Right atrium auricular region (tissue), 2 donors: Measurements from ENCODE around the gene FNDC11. TPM values are rescaled to one million over a fixed set of nuclear protein-coding genes. Genes with fewer than 3 reads are reported as not detected.
"Not testable (repeated sequence)": the region's sequence is repeated elsewhere in the genome, so short reads cannot be mapped to it uniquely, and the experiment has no call there.

Experiments used
- DNase-seq: peaks from one replicate; pipeline ENCODE4 v3.0.0-alpha.2; 2019; ENCODE audit warnings: low spot score
- H3K27ac ChIP-seq, 2 donors: fragments of 200-600 bp; sonication (generic); 1 replicate in 1 of 2; 2 replicates in 1 of 2; pipeline ENCODE4 v1.5.1; 2016 to 2019
- H3K27me3 ChIP-seq, 2 donors: fragments of 200-600 bp; sonication (generic); one replicate each; pipeline versions ENCODE4 v1.5.1 to v1.6.0; 2017 to 2019
- H3K36me3 ChIP-seq: fragments of 200-600 bp; sonication (generic); one replicate; pipeline ENCODE4 v1.5.1; 2016
- H3K4me1 ChIP-seq, 2 donors: fragments of 200-600 bp; sonication (generic); one replicate each; pipeline versions ENCODE4 v1.5.1 to v1.6.0; 2017 to 2019
- H3K4me3 ChIP-seq, 2 donors: fragments of 200-600 bp; sonication (generic); 1 replicate in 1 of 2; 2 replicates in 1 of 2; pipeline ENCODE4 v1.5.1; 2017 to 2019; ENCODE audit warnings: mild to moderate bottlenecking in 1 of 2, moderate library complexity in 1 of 2
- H3K9me3 ChIP-seq, 2 donors: fragments of 200-600 bp; sonication (generic); one replicate each; pipeline ENCODE4 v1.5.1; 2019
- total RNA-seq, 2 donors: library from RNA; depleted of rRNA; stranded (reverse); fragments of >200 nt; gene quantifications; one replicate each; pipeline ENCODE4 v1.1.0, GENCODE V29; 2016
- TF ChIP-seq, protein P1 (sequence below), 2 donors: fragments of 200-600 bp; sonication (generic); IDR thresholded peaks; one replicate each; pipeline ENCODE4 v1.5.1; 2019; ENCODE audit warnings: antibody characterized with exemption in 2 of 2

FNDC11 gene
- total RNA-seq, 2 donors from 2014 or later, result not detected

DNA sequence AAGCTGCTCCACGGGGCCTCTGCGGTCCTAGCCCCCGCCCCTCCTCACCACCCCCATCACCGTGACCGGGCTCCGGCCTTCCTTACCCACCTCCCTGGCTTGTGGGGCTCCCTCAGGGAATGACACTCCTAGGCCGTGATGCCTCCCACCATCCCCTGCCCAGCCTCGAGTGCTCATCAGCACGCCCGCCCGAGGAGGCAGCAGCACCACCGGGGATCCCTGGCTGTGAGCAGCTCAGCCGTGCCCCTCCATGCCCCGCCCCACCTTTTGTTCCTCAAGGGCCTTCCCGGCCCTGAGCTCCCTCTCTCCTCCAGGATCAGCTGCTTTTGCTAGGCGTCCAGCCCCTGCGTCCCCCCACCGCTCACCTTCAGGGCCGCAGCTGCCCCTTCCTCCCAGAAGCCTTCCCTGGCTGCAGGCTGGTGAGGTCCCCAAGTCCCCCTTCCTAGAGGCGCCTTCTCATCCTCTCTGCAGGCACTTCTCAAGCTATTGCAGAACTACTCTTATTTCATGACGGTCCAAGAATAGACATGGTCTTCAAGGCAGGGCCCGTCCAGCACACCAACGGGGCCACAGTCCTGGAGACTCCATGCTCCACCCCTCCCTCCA is 3.0 kb downstream of the FNDC11 start:
- H3K27me3 ChIP-seq, result no peaks in the 10 kb centered on the region
- peaks cover 27% of the 10 kb centered on the region for H3K36me3 ChIP-seq
- no peak overlapping the region for H3K27ac ChIP-seq
- no peak overlapping the region for H3K4me3 ChIP-seq
- TF ChIP-seq, protein P1, sequence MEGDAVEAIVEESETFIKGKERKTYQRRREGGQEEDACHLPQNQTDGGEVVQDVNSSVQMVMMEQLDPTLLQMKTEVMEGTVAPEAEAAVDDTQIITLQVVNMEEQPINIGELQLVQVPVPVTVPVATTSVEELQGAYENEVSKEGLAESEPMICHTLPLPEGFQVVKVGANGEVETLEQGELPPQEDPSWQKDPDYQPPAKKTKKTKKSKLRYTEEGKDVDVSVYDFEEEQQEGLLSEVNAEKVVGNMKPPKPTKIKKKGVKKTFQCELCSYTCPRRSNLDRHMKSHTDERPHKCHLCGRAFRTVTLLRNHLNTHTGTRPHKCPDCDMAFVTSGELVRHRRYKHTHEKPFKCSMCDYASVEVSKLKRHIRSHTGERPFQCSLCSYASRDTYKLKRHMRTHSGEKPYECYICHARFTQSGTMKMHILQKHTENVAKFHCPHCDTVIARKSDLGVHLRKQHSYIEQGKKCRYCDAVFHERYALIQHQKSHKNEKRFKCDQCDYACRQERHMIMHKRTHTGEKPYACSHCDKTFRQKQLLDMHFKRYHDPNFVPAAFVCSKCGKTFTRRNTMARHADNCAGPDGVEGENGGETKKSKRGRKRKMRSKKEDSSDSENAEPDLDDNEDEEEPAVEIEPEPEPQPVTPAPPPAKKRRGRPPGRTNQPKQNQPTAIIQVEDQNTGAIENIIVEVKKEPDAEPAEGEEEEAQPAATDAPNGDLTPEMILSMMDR (IDR thresholded peaks at IDR 0.05), result no peak
- no peak for DNase-seq
- H3K9me3 ChIP-seq, result no peaks in the 10 kb centered on the region
- peaks cover 0 to 19% of the 10 kb centered on the region in 2 donors for H3K4me1 ChIP-seq

DNA sequence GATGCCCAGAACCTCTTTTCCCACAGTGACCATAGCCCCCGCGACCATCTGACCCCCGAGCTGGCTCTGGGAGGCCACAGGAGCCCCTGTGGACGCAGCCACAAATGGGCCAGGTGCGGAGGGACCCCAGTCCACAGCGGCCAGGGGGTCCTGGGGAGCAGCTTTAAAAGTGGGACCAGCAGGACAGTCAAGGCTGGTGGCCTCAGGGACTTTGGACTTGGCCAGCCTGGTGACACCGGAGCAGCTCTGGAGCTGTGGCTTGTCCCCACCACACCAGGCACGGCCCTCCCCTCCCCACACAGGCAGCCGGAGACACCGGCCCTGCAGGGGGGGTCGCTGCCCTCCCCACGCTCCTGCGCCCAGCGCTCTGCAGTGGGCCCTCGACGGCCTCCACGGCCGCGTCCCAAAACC is 3.5 kb downstream of the FNDC11 start:
- DNase-seq, result no peak
- peaks cover 0 to 19% of the 10 kb centered on the region in 2 donors for H3K4me1 ChIP-seq

DNA sequence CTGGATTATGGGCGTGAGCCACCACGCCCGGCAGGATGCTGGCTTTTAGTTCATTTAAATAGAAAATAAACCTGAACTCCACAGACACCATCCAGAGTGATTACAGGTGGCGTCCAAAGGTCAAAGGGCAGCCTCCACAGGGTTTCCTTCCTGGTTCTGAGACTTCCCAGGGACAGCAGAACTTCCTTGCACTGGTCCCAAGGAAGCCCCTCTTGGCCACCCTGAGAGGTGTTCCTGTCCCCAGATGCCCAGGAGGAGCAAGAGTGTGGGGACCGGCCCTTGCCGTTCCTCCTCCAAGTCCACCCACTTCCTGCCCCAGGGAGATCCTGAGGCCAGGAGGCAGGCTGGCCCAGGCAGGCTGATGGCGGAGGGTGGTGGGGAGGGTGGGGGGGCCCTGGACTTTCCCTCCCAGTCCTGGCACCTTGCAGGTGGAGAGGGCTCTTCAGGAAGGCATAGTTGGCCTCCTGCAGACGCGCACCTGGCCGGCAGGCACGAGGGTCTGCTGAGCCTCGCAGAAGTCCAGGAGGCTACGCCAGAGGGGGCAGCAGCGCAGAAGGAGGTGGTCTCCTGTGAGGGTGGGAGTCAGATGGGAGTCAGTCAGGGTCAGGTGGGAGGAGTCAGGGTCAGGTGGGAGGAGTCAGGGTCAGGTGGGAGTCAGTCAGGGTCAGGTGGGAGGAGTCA is 5.0 kb downstream of the FNDC11 start:
- Histone ChIP-seq H3K36me3 (peaks cover 47% of the 10 kb centered on the region), H3K9me3 (no peaks in the 10 kb centered on the region), H3K27ac (no peak overlapping the region), H3K27me3 (no peaks in the 10 kb centered on the region), H3K4me1 (peaks cover 0 to 8% of the 10 kb centered on the region in 2 donors), H3K4me3 (no peak overlapping the region)
- DNase-seq, result no peak
- TF ChIP-seq, protein P1 (IDR thresholded peaks at IDR 0.05), result no peak

More for the DNA sequence above, 3.5 kb downstream of the FNDC11 start:
- Histone ChIP-seq H3K27ac (no peak overlapping the region), H3K27me3 (no peaks in the 10 kb centered on the region), H3K4me3 (no peak overlapping the region), H3K9me3 (no peaks in the 10 kb centered on the region), H3K36me3 (peaks cover 32% of the 10 kb centered on the region)
- TF ChIP-seq, protein P1 (IDR thresholded peaks at IDR 0.05), result no peak

DNA sequence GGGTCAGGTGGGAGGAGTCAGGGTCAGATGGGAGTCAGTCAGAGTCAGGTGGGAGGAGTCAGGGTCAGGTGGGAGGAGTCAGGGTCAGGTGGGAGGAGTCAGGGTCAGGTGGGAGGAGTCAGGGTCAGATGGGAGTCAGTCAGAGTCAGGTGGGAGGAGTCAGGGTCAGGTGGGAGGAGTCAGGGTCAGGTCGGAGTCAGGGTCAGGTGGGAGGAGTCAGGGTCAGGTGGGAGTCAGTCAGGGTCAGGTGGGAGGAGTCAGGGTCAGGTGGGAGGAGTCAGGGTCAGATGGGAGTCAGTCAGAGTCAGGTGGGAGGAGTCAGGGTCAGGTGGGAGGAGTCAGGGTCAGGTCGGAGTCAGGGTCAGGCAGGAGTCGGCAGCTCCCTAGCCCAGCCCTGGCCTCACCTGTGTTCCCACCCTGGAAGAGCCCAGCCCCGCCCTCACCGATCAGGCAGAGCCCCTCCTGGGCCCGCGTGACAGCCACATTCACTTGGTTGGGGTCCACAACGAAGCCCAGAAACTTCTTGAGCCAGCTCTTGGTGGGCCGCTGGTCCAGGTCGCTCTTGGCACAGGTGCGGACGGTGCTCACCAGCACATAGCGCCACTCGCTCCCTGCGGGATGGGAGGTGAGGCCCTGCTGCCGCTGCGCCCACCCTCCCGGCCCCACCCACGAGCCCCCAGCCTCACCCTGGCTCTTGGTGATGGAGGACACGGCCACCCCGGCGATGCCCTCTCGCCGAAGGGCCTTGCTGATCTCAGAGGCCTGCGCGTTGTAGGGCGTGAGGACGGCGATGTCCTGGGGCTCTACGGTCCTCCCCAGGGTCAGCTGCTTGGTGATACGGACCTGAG is 5.8 kb downstream of the FNDC11 start:
- H3K9me3 ChIP-seq, H3K4me1 ChIP-seq, H3K27me3 ChIP-seq, H3K4me3 ChIP-seq, H3K27ac ChIP-seq, DNase-seq: not testable (repeated sequence)
- peaks cover 54% of the 10 kb centered on the region for H3K36me3 ChIP-seq

DNA sequence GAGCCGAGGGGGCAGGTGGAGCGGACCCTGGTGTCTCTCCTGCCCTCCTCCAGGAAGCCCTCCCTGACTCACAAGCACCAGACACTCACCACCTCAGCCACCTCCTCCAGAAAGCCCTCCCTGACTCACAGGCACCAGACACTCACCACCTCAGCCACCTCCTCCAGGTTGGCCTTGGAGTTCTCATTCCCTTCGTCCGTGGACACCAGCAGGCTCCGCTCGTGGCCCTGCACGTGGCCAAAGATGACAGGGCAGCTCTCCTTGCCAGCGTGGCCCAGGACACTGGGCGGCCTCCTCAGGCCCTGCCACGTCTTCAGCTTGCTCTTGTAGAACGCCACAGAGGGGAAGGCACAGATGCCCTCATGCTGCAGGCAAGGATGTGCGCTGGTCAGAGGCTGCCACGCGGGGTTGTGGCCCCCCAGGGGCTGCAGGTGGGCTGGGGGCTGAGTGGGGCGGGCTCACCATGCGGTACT is 6.4 kb downstream of the FNDC11 start:
- H3K36me3 ChIP-seq, result peaks cover 60% of the 10 kb centered on the region
- no peak overlapping the region for H3K27ac ChIP-seq
- H3K27me3 ChIP-seq, result no peaks in the 10 kb centered on the region
- H3K9me3 ChIP-seq, result no peaks in the 10 kb centered on the region
- TF ChIP-seq, protein P1 (IDR thresholded peaks at IDR 0.05), result no peak
- no peak overlapping the region for H3K4me3 ChIP-seq
- DNase-seq, result no peak
- no peaks in the 10 kb centered on the region for H3K4me1 ChIP-seq
